Stomach (tissue), 4 donors: Measurements from ENCODE around the gene TMEM205.
"Not testable (repeated sequence)": the region's sequence is repeated elsewhere in the genome, so short reads cannot be mapped to it uniquely, and the experiment has no call there.

ENCODE experiments used
- EP300 ChIP-seq: sonication (generic); formaldehyde crosslinking; IDR thresholded peaks from one replicate; pipeline ENCODE4 v1.6.1; 2017; ENCODE audit warnings: antibody characterized with exemption
- POLR2A ChIP-seq, 4 donors: fragments of 450-650 bp; IDR thresholded peaks; one replicate each; pipeline ENCODE4 v1.6.1; 2016; ENCODE audit warnings: antibody characterized with exemption in 4 of 4, control low read depth in 2 of 4, mild to moderate bottlenecking in 1 of 4, moderate library complexity in 1 of 4
- POLR2AphosphoS5 ChIP-seq, 3 donors: sonication (generic); formaldehyde crosslinking; IDR thresholded peaks; one replicate each; pipeline ENCODE4 v1.6.1; 2016; ENCODE audit warnings: antibody characterized with exemption in 3 of 3
- TF ChIP-seq, protein P1 (sequence below), 7 experiments: fragments of 450-650 bp in 4 of 7; fragments of 200-600 bp in 3 of 7; sonication (generic) in 3 of 7; IDR thresholded peaks; one replicate each; pipeline ENCODE4 v1.5.1; 2016 to 2019; ENCODE audit warnings: antibody characterized with exemption in 7 of 7, control low read depth in 2 of 7, mild to moderate bottlenecking in 1 of 7

DNA sequence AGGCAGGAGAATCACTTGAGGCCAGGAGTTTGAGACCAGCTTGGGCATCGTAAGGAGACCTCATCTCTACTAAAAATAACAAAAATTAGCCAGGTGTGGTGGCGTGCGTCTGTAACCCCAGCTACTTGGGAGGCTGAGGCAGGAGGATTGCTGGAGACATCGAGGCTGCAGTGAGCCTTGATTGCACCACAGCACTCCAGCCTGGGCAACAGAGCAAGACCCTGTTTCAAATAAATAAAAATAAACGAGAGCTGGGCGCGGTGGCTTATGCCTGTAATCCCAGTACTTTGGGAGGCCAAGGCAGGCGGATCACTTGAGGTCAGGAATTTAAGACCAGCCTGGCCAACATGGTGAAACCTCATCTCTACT is 6.0 kb downstream of the TMEM205 start:
- TF ChIP-seq, protein P1, sequence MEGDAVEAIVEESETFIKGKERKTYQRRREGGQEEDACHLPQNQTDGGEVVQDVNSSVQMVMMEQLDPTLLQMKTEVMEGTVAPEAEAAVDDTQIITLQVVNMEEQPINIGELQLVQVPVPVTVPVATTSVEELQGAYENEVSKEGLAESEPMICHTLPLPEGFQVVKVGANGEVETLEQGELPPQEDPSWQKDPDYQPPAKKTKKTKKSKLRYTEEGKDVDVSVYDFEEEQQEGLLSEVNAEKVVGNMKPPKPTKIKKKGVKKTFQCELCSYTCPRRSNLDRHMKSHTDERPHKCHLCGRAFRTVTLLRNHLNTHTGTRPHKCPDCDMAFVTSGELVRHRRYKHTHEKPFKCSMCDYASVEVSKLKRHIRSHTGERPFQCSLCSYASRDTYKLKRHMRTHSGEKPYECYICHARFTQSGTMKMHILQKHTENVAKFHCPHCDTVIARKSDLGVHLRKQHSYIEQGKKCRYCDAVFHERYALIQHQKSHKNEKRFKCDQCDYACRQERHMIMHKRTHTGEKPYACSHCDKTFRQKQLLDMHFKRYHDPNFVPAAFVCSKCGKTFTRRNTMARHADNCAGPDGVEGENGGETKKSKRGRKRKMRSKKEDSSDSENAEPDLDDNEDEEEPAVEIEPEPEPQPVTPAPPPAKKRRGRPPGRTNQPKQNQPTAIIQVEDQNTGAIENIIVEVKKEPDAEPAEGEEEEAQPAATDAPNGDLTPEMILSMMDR (IDR thresholded peaks at IDR 0.05): not testable (repeated sequence)
- not testable (repeated sequence) for TF ChIP-seq EP300; POLR2AphosphoS5 (IDR thresholded peaks at IDR 0.05); POLR2A (IDR thresholded peaks at IDR 0.05)
